ENCODE results near the gene DNAJC6.
"Not testable (repeated sequence)": the region's sequence is repeated elsewhere in the genome, so short reads cannot be mapped to it uniquely, and the experiment has no call there.

DNAJC6 gene

GRCh38 chr1:65357291-65357960 lies 48.1 kb downstream of the DNAJC6 start:
- no peak for DNase-seq (ENCODE audit: low read depth)

- no peak for DNase-seq (ENCODE audit: low read depth)
These were observed 50.5 kb downstream of the DNAJC6 start for GRCh38 chr1:65359888-65360287.

- DNase-seq (ENCODE audit: low read depth), result no peak
These were observed 51.3 kb downstream of the DNAJC6 start for GRCh38 chr1:65360648-65361047.

GRCh38 chr1:65362545-65362944 lies 53.2 kb downstream of the DNAJC6 start:
- no peak for DNase-seq (ENCODE audit: low read depth)

GRCh38 chr1:65363484-65363883 lies 54.1 kb downstream of the DNAJC6 start:
- DNase-seq (ENCODE audit: low read depth), result no peak

- DNase-seq (ENCODE audit: low read depth), result no peak
These were observed 59.1 kb downstream of the DNAJC6 start for GRCh38 chr1:65368403-65368802.

- no peak for DNase-seq (ENCODE audit: low read depth)
These were observed 62.2 kb downstream of the DNAJC6 start for GRCh38 chr1:65371544-65371943.

- no peak for DNase-seq (ENCODE audit: low read depth)
These were observed 63.2 kb downstream of the DNAJC6 start for GRCh38 chr1:65372557-65372956.

- no peak for DNase-seq (ENCODE audit: low read depth)
These were observed 68.3 kb downstream of the DNAJC6 start for GRCh38 chr1:65377496-65378246.

- no peak for DNase-seq (ENCODE audit: low read depth)
These were observed 69.1 kb downstream of the DNAJC6 start for GRCh38 chr1:65378247-65378946.

GRCh38 chr1:65384426-65384825 lies 75.1 kb downstream of the DNAJC6 start:
- DNase-seq (ENCODE audit: low read depth), result not testable (repeated sequence)

GRCh38 chr1:65386439-65386838 lies 77.1 kb downstream of the DNAJC6 start:
- DNase-seq (ENCODE audit: low read depth), result no peak

- no peak for DNase-seq (ENCODE audit: low read depth)
These were observed 78.5 kb downstream of the DNAJC6 start for GRCh38 chr1:65387821-65388220.

- DNase-seq (ENCODE audit: low read depth), result no peak
These were observed 79.8 kb downstream of the DNAJC6 start for GRCh38 chr1:65388908-65389695.

- no peak for DNase-seq (ENCODE audit: low read depth)
These were observed 83.2 kb downstream of the DNAJC6 start for GRCh38 chr1:65392497-65392896.

- DNase-seq (ENCODE audit: low read depth), result no peak
These were observed 84.0 kb downstream of the DNAJC6 start for GRCh38 chr1:65393347-65393746.

- no peak for DNase-seq (ENCODE audit: low read depth)
These were observed 84.6 kb downstream of the DNAJC6 start for GRCh38 chr1:65393928-65394327.

GRCh38 chr1:65395887-65396612 lies 86.7 kb downstream of the DNAJC6 start:
- DNase-seq (ENCODE audit: low read depth), result no peak

- DNase-seq (ENCODE audit: low read depth), result no peak
These were observed 88.7 kb downstream of the DNAJC6 start for GRCh38 chr1:65398083-65398482.

GRCh38 chr1:65399003-65399402 lies 89.7 kb downstream of the DNAJC6 start:
- no peak for DNase-seq (ENCODE audit: low read depth)

GRCh38 chr1:65401612-65402011 lies 92.3 kb downstream of the DNAJC6 start:
- DNase-seq (ENCODE audit: low read depth), result no peak

GRCh38 chr1:65404941-65405340 lies 95.6 kb downstream of the DNAJC6 start:
- DNase-seq (ENCODE audit: low read depth), result no peak
